ENCODE measurements around the gene DCTN4.

The DCTN4 gene

GRCh38 chr5:150734579-150735384, 24.0 kb downstream of the DCTN4 start:
- DNase-seq: peak; percentile 92

- no peak for DNase-seq
Observed at GRCh38 chr5:150731669-150732242, 27.1 kb downstream of the DCTN4 start.

GRCh38 chr5:150729859-150730258, 29.0 kb downstream of the DCTN4 start:
- DNase-seq: no peak

- DNase-seq: no peak
Observed at GRCh38 chr5:150723845-150724244, 35.0 kb downstream of the DCTN4 start.

GRCh38 chr5:150710165-150710564, 48.7 kb downstream of the DCTN4 start:
- no peak for DNase-seq

- DNase-seq: no peak
Observed at GRCh38 chr5:150706776-150707390, 51.9 kb downstream of the DCTN4 start.

GRCh38 chr5:150703762-150704161, 55.1 kb downstream of the DCTN4 start:
- DNase-seq: peak; percentile 73

- DNase-seq: peak; percentile 86
Observed at GRCh38 chr5:150700594-150701377, 58.0 kb downstream of the DCTN4 start, which contains the start of gene RBM22. TSS of gene RBM22 (minus strand) at chr5:150701062. CDS start at chr5:150700985, 77 bp downstream.

- DNase-seq: peak; percentile 31
Observed at GRCh38 chr5:150700246-150700593, 58.6 kb downstream of the DCTN4 start.

GRCh38 chr5:150694612-150695011, 64.2 kb downstream of the DCTN4 start:
- DNase-seq: no peak

- DNase-seq: no peak
Observed at GRCh38 chr5:150692276-150692675, 66.5 kb downstream of the DCTN4 start.

GRCh38 chr5:150690760-150691159, 68.1 kb downstream of the DCTN4 start:
- DNase-seq: no peak

- DNase-seq: no peak
Observed at GRCh38 chr5:150689120-150689519, 69.7 kb downstream of the DCTN4 start.

- no peak for DNase-seq
Observed at GRCh38 chr5:150676578-150676977, 82.2 kb downstream of the DCTN4 start.

- DNase-seq: peak; percentile 62
Observed at GRCh38 chr5:150675069-150675468, 83.7 kb downstream of the DCTN4 start.

GRCh38 chr5:150674341-150674821, 84.4 kb downstream of the DCTN4 start:
- peak; percentile 36 for DNase-seq

- no peak for DNase-seq
Observed at GRCh38 chr5:150672884-150673275, 85.9 kb downstream of the DCTN4 start.

- no peak for DNase-seq
Observed at GRCh38 chr5:150672237-150672883, 86.5 kb downstream of the DCTN4 start.

- no peak for DNase-seq
Observed at GRCh38 chr5:150671509-150672236, 87.1 kb downstream of the DCTN4 start.

GRCh38 chr5:150670948-150671310, 87.9 kb downstream of the DCTN4 start:
- DNase-seq: no peak

GRCh38 chr5:150670275-150670947, 88.4 kb downstream of the DCTN4 start:
- no peak for DNase-seq

All from MV-4-11 (cell line).